Measurements from ENCODE around the gene ZC3H14. TPM values are rescaled to one million over a fixed set of nuclear protein-coding genes. Genes with fewer than 3 reads are reported as not detected.

Gene ZC3H14
- polyA plus RNA-seq, 1 experiment, result 81.8 TPM

GRCh38 chr14:88668448-88669116 is 105.7 kb downstream of the ZC3H14 start:
- Histone ChIP-seq H3K36me3 (ENCODE audit: control insufficient read depth, insufficient read depth, low read length) (no peaks in the 10 kb centered on the region), H3K4me3 (ENCODE audit: low read depth, low read length) (no peak overlapping the region), H3K27me3 (ENCODE audit: control insufficient read depth, insufficient read depth, low read length) (0 out of 2 replicates have a peak, but pooled peaks cover 2% of the 10 kb centered on the region)
- POLR2A ChIA-PET, result no interaction called here
- CTCF ChIA-PET, result interaction anchor here (0.6 to 3.6 kb wide), 16 partner anchors 10 to 784 kb away, joined by 3 to 36 read pairs (median 4); partner anchors contain the start of gene EML5
- TF ChIP-seq CTCF (IDR thresholded peaks at IDR 0.05; ENCODE audit: insufficient read depth, low read depth, low read length), result no peak
- DNase-seq (ENCODE audit: low read depth), result no peak

GRCh38 chr14:88669346-88669745 is 106.5 kb downstream of the ZC3H14 start:
- no peak for TF ChIP-seq CTCF (IDR thresholded peaks at IDR 0.05; ENCODE audit: insufficient read depth, low read depth, low read length)
- Histone ChIP-seq H3K36me3 (ENCODE audit: control insufficient read depth, insufficient read depth, low read length) (no peaks in the 10 kb centered on the region), H3K27me3 (ENCODE audit: control insufficient read depth, insufficient read depth, low read length) (0 out of 2 replicates have a peak, but pooled peaks cover 2% of the 10 kb centered on the region), H3K4me3 (ENCODE audit: low read depth, low read length) (no peak overlapping the region)
- ChIA-PET POLR2A (no interaction called here), CTCF (interaction anchor here (0.6 to 3.6 kb wide), 8 partner anchors 9 to 655 kb away, joined by 3 to 23 read pairs (median 4); partner anchors contain the start of gene EML5)
- DNase-seq (ENCODE audit: low read depth), result no peak

Small RNA genes within 50 kb of the gene (small RNA-seq; reads per million reads assigned to genes)
- not detected for gene RNU4-22P (ENCODE audit: insufficient read length, low read depth, low replicate concordance)

Other genes with a start within 250 kb of the ZC3H14 start
- gene KCNK10, start 239.8 kb upstream of the ZC3H14 start, polyA plus RNA-seq (2011; rRNA removed), result not detected in 2 replicates
- 4.9 and 7.8 TPM in 2 replicates for gene SPATA7, start 177.4 kb upstream of the ZC3H14 start, polyA plus RNA-seq (2011; rRNA removed)
- gene PTPN21, start 8.0 kb upstream of the ZC3H14 start, polyA plus RNA-seq (2011; rRNA removed), result 9.1 and 11.0 TPM in 2 replicates
- gene EML5, start 229.9 kb downstream of the ZC3H14 start, polyA plus RNA-seq (2011; rRNA removed), result 1.2 and 2.6 TPM in 2 replicates